HG03378 (cell line): ENCODE results near the gene SEMA4D.
"Not testable (repeated sequence)": the region's sequence is repeated elsewhere in the genome, so short reads cannot be mapped to it uniquely, and the experiment has no call there.

Source experiments
- ATAC-seq: cut with Tn5 transposase; IDR thresholded peaks from one replicate; pipeline ENCODE4 v1.9.1; 2021; ENCODE audit warnings: mild to moderate bottlenecking, moderate library complexity; ENCODE audit not compliant: unreplicated experiment

SEMA4D gene

GRCh38 chr9:89482056-89482851, 15.7 kb downstream of the SEMA4D start:
- ATAC-seq = no peak

DNA sequence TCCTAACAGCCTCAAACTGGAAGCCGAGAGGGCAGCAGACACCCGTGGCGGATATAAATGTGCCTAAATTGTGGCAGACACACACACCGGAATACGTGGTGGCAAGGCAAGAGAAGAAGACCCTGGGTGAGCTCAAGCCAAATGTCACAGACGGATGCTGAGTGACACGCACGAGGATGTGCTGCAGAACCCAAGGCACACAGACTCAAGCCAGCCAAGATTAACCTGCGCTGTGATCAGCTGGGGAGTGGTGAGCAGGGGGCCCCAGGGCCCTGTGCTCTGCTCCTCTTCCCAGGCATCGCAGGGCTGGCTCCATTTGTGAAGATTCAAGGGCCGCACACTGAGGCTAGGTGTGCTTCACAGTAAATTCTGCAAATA, 16.4 kb downstream of the SEMA4D start:
- no peak for ATAC-seq

- ATAC-seq = no peak
Observed at GRCh38 chr9:89480825-89481537, 16.9 kb downstream of the SEMA4D start.

DNA sequence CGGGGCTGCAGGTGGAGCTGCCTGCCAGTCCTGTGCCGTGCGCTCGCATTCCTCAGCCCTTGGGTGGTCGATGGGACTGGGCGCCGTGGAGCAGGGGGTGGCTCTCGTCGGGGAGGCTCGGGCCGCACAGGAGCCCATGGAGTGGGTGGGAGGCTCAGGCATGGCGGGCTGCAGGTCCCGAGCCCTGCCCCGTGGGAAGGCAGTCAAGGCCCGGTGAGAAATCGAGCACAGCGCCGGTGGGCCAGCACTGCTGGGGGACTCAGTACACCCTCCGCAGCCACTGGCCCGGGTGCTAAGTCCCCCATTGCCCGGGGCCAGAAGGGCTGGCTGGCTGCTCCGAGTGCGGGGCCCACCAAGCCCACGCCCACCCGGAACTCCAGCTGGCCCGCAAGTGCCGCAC, 17.5 kb downstream of the SEMA4D start:
- not testable (repeated sequence) for ATAC-seq

GRCh38 chr9:89479669-89480011, 18.3 kb downstream of the SEMA4D start:
- ATAC-seq = not testable (repeated sequence)

DNA sequence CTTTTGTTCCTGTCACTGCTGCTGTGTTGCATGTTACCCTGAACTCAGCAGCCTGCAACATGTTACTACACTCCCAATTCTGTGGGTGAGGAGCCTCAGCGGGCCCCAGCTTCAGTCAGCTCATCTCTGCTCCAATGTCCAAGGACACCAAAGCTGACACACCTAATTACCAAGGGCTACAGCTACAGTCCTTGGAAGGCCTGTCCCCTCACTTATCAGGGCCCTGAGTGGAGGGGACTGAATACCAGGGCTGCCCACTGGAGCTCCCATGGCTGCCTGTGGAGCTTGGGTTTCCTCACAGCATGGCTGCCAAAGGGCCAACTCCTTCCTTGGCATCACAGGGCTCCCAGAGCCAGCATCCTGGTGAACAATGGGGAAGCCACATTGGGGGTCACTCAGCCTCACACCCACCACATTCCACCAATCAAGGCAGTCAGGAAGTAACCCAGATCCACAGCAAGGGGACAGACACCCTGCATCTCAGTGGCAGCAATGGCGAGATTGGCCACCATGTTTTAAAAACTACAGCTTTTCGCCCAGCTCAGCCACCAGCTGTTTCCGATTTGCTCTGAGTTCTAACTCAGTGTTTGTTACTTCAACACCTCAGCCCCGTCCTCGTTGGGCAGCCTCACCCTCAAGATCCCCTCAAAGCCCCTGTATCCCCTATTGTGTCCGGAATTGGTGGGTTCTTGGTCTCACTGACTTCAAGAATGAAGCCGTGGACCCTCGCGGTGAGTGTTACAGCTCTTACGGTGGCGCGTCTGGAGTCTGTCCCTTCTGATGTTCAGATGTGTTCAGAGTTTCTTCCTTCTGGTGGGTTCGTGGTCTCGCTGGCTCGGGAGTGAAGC, 18.9 kb downstream of the SEMA4D start:
- no peak for ATAC-seq

DNA sequence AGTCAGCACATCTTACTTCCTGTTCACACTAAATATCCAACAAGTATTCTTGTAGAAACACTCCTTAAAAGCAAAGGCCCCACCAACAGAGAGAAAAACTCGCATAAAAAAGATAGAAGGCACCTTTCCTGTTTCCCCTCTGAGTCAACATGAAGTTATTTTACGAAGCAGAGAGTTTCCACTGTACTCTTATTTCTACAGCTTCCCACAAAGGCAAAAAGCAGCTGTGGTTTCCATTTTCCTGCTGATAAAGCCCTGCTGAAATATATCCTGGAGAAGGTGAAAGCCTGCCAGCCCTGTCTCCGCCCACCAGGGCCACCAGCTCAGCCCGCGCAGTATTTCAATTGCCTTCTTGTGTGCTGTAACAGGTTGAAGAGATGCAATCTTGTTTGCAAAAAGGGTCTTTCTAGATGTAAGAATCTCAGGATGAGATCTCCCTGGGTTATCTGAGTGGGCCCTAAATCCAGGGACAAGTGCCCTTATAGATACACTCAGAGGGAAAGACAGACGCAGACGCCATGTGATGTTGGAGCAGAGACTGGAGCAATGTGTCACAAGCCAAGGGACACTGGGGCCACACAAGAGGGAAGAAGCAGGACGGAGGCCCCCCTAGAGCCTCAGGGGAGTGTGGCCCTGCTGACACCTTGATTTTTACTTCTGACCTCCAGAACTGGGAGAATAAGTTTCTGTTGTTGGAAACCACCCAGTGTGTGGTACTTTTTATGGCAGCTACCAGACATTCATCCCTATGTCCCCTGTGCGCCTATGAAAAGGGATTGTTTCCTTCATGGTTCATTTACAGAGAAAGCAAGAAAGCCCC, 19.9 kb downstream of the SEMA4D start:
- ATAC-seq = no peak

- no peak for ATAC-seq
Observed at GRCh38 chr9:89477384-89477783, 20.5 kb downstream of the SEMA4D start.

GRCh38 chr9:89476546-89476945, 21.4 kb downstream of the SEMA4D start:
- no peak for ATAC-seq

DNA sequence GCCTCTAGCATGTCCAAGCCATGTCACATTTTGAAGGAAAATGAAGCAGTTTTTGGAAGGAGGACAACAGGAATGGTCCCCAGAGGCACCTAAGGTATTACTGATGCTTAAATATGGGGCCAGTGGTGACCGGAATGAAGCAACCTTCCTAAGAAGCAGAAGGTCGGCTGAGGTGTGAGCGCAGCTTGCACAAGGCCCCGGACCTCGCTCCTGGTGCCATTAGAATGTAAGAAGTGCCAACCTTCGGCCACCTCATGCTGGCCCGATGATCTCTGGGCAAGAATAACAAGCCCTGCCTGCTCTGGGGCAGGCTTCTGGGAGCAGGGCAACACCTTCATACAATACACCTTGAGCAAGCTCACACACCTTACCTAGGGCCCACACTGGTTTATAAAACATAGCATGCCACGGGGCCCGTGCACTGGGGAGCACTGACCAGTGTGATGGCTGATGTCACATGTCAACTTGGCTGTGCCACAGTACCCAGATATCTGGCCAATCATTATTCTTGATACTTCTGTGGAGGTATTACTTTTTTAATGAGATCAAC, 21.9 kb downstream of the SEMA4D start:
- ATAC-seq = no peak

GRCh38 chr9:89474939-89475338, 23.0 kb downstream of the SEMA4D start:
- ATAC-seq = no peak

DNA sequence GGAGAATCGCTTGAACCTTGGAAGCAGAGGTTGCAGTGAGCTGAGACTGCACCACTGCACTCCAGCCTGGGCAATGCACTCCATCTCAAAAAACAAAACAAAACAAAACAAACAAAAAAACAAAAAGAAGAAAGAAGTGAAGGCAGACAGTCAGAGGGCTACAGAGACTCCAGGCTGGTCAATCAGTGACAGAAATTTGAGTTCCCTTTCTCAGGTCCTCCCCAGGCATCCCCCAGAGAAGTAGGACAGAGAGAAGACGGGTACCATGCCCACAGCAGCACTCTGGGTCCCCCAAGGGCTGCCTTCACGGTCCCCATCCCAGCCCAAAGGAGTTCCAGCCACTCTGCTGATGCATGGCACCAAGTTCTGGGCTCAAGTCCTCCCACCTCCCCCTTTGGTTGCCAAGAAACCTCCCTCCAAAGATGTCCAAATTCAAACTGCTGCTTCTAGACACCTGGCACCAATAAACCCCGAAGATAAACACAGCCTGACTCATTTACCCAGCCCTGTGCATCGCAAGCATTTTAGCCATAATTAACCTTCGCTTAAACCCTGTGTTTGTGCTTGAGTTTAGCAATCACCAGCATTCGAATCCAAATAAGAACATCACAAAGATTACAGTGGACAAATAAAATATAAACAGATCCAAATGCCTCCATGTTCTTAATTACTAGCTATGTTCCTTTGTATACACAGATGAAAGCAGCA, 24.0 kb downstream of the SEMA4D start:
- no peak for ATAC-seq

- ATAC-seq = not testable (repeated sequence)
Observed at GRCh38 chr9:89471796-89472320, 26.1 kb downstream of the SEMA4D start.

DNA sequence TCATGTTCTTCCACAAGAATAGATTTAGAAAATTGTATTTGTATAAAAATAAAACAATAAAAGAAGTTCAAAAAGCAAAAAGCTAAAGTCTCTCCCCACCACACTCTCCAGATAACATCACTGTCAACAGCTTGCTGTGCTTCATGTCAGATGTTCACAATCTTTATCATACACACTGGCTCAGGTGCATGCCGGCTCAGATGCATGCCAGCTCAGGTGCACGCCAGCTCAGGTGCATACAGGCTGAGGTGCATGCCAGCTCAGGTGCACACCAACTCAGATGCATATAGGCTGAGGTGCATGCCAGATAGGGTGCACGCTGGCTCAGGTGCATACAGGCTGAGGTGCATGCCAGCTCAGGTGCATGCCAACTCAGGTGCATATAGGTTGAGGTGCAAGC, 26.5 kb downstream of the SEMA4D start:
- ATAC-seq = no peak

GRCh38 chr9:89470224-89470839, 27.6 kb downstream of the SEMA4D start:
- no peak for ATAC-seq

DNA sequence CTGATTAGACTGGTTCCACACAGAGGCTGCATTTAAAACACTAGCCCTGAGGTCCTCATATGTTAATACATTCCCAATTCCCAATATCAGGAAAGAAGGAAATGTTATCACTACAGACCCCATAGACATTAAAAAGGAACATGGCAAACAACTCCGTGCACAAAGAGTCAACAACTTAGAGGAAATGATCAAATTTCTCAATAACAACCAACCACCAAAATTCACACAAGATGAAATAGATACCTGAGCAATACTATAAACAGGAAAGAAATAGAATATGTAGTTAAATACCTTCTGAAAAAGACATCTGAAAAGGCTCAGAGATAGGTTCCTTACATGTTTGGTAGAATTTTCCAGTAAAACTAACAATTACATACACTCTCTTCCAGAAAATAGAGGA, 28.9 kb downstream of the SEMA4D start:
- ATAC-seq = no peak

DNA sequence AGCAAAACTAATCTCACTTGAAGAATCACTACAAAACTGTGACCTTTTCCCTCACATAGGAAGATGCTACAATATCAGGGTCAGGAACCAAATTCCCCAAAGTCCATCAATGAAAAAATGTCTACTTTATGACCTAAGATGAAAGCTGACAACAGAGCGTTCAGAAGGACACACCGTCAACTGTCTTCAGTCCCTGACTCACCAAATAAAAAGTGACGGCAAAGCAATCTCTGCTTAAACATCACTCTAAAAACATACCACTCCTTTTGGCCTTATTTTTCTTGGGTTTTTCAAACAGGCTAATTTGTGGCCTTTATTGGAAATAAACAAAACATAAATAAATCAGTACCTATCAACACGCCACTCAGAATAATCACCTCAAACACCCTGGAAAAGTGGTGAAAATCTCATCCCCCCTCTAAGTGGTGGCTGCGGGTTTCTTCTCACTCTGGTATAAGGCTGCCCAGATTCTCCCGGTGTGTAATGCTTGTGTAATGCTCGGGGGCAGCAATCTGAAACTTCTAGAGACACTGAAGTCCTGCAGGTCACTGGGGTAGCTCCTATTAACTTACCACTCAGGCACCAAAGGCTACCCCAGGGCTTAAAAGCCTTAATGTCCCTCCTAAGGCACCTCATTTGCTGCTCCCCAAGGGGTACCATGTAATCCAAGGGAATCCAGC, 29.5 kb downstream of the SEMA4D start:
- no peak for ATAC-seq

DNA sequence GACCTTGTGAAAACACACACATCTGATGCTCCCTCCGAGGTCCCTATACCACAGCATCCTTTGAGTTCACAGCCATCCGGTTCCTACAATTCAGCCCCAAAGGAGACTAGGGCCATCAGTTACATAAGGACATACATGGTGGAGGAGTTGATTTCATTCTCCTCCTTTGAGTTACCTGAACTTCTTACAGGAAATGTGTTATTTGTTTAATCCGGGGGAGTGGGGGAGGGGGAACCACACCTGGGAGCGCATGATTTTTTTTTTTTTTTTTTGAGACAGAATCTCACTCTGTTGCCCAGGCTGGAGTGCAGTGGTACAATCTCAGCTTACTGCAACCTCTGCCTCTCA, 30.7 kb downstream of the SEMA4D start:
- peak; percentile 5 for ATAC-seq
